GM12864 (cell line): Measurements from ENCODE around the gene CYP2W1.

ENCODE experiments used
- DNase-seq: peaks from one replicate; pipeline ENCODE4 v3.0.0-alpha.2; 2011; ENCODE audit warnings: low read depth
- H3K4me3 ChIP-seq: 2 replicates; pipeline ENCODE4 v1.5.1; 2011; ENCODE audit warnings: mild to moderate bottlenecking, low read depth, low read length, control low read depth
- TF ChIP-seq, protein P1 (sequence below): IDR thresholded peaks from 2 replicates; pipeline ENCODE4 v1.5.1; 2011; ENCODE audit warnings: low read depth, mild to moderate bottlenecking, moderate library complexity, low read length, control low read depth, inconsistent platforms; ENCODE audit errors: missing control alignments

Gene CYP2W1

GRCh38 chr7:1013581-1013980 lies 30.6 kb downstream of the CYP2W1 start:
- H3K4me3 ChIP-seq: no peak overlapping the region
- DNase-seq: no peak
- TF ChIP-seq, protein P1, sequence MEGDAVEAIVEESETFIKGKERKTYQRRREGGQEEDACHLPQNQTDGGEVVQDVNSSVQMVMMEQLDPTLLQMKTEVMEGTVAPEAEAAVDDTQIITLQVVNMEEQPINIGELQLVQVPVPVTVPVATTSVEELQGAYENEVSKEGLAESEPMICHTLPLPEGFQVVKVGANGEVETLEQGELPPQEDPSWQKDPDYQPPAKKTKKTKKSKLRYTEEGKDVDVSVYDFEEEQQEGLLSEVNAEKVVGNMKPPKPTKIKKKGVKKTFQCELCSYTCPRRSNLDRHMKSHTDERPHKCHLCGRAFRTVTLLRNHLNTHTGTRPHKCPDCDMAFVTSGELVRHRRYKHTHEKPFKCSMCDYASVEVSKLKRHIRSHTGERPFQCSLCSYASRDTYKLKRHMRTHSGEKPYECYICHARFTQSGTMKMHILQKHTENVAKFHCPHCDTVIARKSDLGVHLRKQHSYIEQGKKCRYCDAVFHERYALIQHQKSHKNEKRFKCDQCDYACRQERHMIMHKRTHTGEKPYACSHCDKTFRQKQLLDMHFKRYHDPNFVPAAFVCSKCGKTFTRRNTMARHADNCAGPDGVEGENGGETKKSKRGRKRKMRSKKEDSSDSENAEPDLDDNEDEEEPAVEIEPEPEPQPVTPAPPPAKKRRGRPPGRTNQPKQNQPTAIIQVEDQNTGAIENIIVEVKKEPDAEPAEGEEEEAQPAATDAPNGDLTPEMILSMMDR: no peak

- H3K4me3 ChIP-seq: no peak overlapping the region
- DNase-seq: no peak
- TF ChIP-seq, protein P1: no peak
These were observed 31.7 kb downstream of the CYP2W1 start for GRCh38 chr7:1014681-1015080.

- no peak for DNase-seq
- no peak overlapping the region for H3K4me3 ChIP-seq
- TF ChIP-seq, protein P1: no peak
These were observed 32.5 kb downstream of the CYP2W1 start for GRCh38 chr7:1015196-1016121.

DNA sequence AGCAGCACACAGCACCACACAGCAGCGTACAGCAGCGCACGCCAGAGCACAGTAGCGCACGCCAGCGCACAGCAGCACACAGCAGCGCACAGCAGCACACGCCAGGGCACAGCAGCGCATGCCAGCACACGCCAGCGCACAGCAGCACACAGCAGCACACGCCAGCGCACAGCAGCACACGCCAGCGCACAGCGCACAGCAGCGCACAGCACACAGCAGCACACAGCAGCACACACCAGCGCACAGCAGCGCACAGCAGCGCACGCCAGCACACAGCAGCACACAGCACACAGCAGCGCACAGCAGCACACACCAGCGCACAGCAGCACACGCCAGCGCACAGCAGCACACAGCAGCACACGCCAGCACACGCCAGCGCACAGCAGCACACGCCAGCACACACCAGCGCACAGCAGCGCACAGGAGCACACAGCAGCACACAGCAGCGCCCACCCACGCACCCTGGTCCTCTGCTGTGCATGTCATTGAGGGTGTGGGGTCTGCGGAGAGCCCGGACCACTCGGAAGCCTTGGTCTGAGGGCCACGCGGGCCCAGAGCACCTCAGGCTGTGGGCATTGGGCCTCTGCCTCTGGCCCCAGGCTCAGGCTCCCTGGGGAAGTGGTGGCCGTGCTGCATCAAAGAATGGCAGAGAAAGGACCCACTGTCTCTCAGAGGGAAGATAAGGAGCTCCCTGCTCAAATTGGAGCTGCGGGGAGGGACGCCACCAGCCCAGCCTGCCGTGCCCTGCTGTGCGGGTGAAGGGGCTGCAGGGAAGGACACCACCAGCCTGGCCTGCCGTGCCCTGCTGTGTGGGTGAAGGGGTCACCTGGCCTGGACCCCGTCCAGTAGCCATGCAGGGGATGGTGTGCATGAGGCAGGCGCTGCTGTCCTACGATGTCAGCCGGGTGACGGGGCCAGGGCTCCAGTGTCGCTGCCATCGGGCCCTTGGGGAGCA lies 33.9 kb downstream of the CYP2W1 start:
- no peak for DNase-seq
- TF ChIP-seq, protein P1: no peak
- H3K4me3 ChIP-seq: no peak overlapping the region

- DNase-seq: no peak
- TF ChIP-seq, protein P1: no peak
- no peak overlapping the region for H3K4me3 ChIP-seq
These were observed 34.8 kb downstream of the CYP2W1 start for GRCh38 chr7:1017586-1018333.

GRCh38 chr7:1018334-1018695 lies 35.3 kb downstream of the CYP2W1 start:
- DNase-seq: no peak
- TF ChIP-seq, protein P1: no peak
- no peak overlapping the region for H3K4me3 ChIP-seq
